Adrenal gland (tissue), 5 donors: ENCODE measurements around the gene ASB1.

Source experiments
- POLR2A ChIP-seq, 2 donors: fragments of 450-650 bp; IDR thresholded peaks; one replicate each; pipeline ENCODE4 v1.6.1; 2017; ENCODE audit warnings: antibody characterized with exemption in 2 of 2, mild to moderate bottlenecking in 2 of 2, moderate library complexity in 1 of 2
- TF ChIP-seq, protein P1 (sequence below), 6 experiments: fragments of 450-650 bp in 4 of 6; fragments of 200-600 bp in 2 of 6; sonication (generic) in 1 of 6; IDR thresholded peaks; 1 replicate in 5 of 6; 2 replicates in 1 of 6; pipeline versions ENCODE4 v1.5.1 to v1.8.0; 2016 to 2021; ENCODE audit warnings: antibody characterized with exemption in 6 of 6, mild to moderate bottlenecking in 2 of 6, moderate library complexity in 1 of 6
- donor health status: DM: no; HTN: no; CAD: no.

GRCh38 chr2:238473523-238473922 is 46.8 kb downstream of the ASB1 start:
- no peak for TF ChIP-seq POLR2A (IDR thresholded peaks at IDR 0.05)
- TF ChIP-seq, protein P1, sequence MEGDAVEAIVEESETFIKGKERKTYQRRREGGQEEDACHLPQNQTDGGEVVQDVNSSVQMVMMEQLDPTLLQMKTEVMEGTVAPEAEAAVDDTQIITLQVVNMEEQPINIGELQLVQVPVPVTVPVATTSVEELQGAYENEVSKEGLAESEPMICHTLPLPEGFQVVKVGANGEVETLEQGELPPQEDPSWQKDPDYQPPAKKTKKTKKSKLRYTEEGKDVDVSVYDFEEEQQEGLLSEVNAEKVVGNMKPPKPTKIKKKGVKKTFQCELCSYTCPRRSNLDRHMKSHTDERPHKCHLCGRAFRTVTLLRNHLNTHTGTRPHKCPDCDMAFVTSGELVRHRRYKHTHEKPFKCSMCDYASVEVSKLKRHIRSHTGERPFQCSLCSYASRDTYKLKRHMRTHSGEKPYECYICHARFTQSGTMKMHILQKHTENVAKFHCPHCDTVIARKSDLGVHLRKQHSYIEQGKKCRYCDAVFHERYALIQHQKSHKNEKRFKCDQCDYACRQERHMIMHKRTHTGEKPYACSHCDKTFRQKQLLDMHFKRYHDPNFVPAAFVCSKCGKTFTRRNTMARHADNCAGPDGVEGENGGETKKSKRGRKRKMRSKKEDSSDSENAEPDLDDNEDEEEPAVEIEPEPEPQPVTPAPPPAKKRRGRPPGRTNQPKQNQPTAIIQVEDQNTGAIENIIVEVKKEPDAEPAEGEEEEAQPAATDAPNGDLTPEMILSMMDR (IDR thresholded peaks at IDR 0.05): no peak
